GM18520 (cell line): ENCODE measurements around the gene ZSWIM8.
A peak's percentile ranks its signal among the peaks of the same experiment; 100 is the strongest.
"Not testable (repeated sequence)": the region's sequence is repeated elsewhere in the genome, so short reads cannot be mapped to it uniquely, and the experiment has no call there.

Source experiments
- ATAC-seq: cut with Tn5 transposase; IDR thresholded peaks from one replicate; pipeline ENCODE4 v1.9.1; 2021; ENCODE audit not compliant: unreplicated experiment

The ZSWIM8 gene

DNA sequence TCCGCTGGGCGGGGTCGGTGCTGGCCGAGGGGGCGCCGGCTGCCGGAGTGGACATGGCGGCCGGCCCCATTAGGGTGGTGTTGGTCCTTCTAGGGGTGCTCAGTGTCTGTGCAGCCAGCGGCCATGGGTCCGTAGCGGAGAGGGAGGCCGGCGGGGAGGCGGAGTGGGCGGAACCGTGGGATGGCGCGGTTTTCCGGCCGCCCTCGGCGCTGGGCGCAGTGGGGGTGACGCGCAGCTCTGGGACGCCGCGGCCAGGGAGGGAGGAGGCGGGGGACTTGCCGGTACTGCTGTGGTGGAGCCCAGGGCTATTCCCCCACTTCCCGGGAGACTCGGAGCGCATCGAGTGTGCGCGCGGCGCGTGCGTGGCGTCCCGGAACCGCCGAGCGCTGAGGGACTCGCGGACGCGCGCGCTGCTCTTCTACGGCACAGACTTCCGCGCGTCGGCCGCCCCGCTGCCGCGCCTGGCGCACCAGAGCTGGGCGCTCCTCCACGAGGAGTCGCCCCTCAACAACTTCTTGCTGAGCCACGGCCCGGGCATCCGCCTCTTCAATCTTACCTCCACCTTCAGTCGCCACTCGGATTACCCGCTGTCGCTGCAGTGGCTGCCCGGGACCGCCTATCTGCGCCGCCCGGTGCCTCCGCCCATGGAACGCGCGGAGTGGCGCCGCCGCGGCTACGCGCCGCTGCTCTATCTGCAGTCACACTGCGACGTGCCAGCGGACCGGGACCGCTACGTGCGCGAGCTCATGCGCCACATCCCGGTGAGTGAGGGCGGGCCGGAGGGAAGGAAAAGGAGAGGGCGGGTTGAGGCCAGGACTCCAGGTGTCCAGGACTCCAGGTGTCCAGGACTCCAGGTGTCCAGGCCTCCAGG lies 12.9 kb upstream of the ZSWIM8 start:
- peak; percentile 40 for ATAC-seq

DNA sequence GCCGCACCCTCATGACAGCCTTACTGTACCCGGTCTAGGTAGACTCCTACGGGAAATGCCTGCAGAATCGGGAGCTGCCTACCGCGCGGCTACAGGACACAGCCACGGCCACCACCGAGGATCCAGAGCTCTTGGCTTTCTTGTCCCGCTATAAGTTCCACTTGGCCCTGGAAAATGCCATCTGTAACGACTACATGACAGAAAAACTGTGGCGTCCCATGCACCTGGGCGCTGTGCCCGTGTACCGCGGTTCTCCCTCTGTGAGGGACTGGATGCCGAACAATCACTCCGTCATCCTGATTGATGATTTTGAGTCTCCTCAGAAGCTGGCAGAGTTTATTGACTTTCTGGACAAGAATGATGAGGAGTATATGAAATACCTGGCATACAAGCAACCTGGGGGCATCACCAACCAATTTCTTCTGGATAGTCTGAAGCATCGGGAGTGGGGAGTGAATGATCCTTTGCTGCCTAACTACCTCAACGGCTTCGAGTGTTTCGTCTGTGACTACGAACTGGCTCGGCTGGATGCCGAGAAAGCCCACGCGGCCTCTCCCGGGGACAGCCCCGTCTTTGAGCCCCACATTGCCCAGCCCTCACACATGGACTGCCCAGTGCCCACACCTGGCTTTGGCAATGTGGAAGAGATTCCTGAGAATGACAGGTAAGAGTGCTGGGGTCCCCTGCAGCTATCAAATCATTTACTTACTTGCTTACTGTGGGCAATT lies 12.1 kb upstream of the ZSWIM8 start:
- no peak for ATAC-seq

DNA sequence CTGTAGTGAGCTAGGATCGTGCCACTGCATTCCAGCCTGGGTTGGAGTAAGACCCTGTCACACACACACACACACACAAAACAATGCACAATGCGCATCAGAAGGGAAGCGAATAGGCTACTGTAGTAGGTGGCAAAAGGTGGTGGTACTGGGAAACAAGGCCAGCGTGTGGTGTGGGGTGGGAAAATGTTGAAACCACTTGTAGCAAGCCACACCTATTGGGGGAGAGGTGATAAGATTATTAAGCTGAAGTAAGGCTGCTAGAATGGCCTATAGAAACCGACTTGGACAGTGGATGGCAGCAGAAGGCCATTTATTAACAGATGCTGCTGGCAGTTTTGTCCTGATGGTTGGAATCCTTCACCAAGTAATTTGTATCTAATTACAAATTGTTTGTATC lies 10.8 kb upstream of the ZSWIM8 start:
- no peak for ATAC-seq

DNA sequence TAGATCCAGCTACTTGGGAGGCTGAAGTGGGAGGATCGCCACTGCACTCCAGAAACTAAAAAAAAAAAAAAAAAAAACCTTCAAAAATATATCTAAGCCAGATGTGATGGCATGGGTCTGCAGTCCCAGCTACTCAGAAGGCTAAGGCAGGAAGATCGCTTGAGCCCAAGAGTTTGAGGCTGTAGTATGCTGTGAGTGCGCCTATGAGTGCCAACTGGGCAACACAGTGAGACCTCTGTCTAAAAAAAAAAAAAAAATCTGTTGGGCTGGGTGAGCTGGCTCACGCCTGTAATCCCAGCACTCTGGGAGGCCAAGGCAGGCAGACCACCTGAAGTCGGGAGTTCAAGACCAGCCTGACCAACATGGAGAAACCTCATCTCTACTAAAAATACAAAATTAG lies 6.4 kb upstream of the ZSWIM8 start:
- no peak for ATAC-seq

DNA sequence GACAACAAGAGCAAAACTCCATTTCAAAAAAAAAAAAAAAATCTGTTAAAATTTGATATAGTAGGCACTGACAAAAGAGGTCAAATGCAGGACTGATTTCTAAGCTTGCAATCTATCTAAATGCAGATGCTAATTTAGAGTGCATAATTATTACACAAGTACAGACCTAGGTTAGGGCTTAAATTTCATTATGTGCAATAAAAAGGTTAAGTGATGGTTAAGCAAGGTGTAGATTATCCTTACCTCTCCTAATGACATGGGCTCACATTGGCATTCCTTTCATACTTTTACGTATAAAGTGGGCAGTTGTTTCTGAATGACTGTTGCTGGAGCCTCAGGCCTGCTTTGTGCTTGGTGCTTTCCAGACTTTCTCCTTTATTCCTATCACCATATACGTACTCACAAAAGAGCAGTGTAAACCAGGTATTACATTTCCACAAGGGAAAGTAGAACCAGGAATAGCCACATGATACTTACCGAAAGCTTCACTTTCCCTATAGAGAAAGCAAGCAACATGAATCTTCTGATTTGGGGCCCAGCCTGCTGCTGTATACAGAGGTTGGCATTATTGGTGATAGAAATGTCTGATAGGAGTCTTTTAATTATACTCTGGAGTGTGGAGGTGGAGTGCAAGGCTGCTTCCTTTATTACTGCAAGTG lies 5.7 kb upstream of the ZSWIM8 start:
- no peak for ATAC-seq

DNA sequence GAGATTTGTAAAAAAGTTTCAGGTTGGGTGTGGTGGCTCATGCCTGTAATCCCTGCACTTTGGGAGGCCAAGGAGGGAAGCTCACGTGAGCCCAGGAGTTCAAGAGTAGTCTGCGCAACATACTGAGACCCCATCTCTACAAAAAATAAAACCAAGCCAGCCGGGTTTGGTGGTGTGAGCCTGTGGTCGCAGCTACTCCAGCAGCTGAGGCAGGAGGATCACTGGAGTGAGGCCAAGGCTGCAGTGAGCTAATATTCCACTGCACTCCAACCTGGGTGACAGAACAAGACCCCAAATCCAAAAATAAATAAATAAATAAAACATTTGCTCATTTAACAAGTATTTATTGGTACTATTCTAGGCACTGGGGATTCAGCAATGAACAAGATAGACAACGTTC lies 5.1 kb upstream of the ZSWIM8 start:
- no peak for ATAC-seq

DNA sequence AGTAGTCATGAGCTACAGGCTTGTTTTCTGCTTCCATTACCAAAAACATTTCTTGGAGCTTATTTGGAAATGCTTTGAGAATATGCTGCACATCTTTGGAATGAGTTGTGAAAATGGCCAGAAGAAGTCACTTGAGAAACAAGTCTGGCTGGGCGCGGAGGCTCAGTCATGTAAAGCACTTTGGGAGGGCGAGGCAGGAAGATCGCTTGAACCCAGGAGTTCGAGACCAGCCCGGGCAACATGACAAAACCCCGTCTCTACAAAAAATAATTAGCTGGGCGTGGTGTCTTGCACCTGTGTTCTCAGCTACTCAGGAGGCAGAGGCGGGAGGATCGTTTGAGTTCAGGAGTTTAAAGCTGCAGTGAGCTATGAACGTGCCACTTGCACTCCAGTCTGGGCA lies 4.4 kb upstream of the ZSWIM8 start:
- no peak for ATAC-seq

DNA sequence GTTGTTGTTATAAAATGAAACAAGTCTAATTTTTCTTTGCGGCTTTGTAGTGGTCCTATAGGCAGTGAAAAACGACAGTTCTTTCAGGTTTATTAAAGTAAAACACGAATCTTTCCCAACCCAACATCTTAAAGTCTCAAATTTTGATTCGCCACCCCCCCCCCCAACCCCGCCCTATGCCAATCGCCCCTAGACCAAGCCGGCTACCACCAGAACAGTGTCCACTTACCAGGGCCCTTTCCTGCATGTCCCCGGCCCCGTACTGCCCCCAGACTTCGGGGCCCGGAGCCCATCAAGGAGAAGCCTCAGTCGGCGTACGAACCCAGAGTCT lies 3.9 kb upstream of the ZSWIM8 start:
- ATAC-seq, result no peak

DNA sequence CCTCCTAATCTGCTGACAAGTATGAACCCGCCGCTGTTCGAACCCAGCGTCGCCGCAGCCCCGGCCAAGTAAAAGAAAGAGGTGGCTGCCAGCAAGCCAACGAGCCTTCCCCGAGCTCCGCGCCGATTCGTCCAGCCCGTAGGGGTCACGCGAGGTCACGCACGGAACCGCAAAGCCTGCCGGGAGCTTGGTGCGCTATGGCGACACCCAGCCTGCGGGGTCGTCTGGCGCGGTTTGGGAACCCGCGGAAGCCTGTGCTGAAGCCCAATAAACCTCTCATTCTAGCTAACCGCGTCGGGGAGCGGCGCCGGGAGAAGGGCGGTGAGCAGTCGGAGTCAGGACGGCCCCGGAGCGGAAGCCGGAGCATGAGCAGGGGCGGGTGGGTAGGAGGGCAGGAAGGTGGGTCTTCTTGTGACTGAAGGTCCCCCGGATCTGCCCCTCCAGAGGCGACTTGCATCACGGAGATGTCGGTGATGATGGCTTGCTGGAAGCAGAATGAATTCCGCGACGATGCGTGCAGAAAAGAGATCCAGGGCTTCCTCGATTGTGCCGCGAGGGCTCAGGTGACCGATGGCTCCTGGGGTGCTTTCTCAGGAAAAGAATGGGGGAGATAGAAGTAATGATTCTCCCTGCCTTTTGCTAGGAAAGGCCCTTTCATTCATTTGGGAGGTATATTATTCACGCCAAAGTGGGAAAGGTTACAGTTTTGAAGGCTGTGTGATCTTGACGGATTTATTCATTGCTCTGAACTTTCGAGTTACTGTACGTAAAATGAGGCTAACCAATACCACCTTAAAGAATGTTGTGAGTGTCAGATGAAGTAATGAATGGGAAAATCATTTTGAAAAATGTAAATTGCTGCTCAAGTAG lies 3.3 kb upstream of the ZSWIM8 start, which contains the start of gene CHCHD1:
Gene CHCHD1 (plus strand): TSS at position 170 of the 870 bp plus-strand sequence. CDS start 28 bp downstream, at position 198.
- no peak for ATAC-seq

DNA sequence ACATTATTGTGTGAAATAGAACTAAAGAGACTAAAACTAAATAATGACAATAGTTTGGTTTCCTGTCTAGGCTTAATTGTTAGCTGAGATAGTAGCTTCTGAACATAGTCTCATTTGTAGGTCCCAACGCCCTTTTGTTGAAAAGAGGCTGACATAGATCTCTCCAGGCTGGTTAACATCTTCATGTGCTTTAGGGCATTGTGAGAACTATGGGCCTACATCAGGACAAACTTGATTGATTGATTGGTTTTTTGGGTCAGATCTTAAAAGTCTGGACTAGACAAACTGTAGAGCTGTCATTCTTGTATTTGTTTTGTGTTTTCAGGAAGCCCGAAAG lies 2.7 kb upstream of the ZSWIM8 start:
- no peak for ATAC-seq

DNA sequence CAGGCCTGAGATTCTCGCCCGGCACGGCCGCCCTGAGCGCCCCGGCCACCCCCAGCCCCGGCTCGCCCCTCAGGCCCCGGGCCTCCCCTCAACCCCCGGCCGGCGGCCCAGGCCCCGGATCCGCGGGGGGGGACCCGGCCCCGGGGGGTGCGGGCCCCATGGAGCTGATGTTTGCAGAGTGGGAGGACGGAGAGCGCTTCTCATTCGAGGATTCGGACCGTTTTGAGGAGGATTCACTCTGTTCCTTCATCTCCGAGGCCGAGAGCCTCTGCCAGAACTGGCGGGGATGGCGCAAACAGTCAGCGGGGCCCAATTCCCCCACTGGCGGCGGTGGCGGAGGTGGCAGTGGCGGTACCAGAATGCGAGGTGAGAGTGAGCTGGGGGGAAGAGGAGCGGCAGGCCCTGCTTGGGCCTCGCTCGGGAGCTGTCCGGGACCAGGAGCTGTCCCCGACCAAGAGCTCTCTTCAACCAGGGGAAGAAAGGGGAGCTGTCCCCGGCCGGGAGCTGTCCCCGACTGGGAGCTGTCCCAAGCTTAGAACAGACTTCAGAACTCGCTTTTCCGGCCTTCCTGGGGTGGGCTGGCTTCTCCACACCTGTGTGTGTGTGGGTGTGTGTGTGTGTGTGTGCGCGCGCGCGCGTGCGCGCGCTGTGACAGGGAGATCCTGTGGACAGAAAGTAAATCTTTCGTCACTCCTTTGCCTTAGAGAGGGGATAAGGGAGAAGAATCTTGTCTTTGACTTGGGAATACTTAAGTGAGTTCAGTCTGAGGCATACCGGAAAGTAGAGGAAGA lies 510 bp downstream of the ZSWIM8 start:
- ATAC-seq, result no peak

DNA sequence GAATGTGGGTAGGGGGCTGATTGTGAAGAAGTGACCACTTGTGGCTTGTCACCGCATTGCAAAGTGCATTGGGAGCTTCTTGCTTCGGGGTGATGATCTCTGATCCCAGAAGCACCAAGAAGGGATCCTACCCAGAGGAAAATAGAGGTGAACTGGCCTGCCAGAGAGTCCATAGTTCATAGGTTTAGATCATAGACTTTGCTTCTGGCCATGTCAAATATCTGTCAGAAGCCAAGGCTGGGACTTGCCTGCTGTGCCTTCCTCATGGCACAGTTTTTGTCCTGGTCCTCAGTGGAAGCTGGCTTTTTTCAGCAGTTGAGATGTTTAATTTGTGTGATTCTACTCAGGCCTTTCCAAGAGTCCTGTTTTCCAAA lies 1.1 kb downstream of the ZSWIM8 start:
- no peak for ATAC-seq

DNA sequence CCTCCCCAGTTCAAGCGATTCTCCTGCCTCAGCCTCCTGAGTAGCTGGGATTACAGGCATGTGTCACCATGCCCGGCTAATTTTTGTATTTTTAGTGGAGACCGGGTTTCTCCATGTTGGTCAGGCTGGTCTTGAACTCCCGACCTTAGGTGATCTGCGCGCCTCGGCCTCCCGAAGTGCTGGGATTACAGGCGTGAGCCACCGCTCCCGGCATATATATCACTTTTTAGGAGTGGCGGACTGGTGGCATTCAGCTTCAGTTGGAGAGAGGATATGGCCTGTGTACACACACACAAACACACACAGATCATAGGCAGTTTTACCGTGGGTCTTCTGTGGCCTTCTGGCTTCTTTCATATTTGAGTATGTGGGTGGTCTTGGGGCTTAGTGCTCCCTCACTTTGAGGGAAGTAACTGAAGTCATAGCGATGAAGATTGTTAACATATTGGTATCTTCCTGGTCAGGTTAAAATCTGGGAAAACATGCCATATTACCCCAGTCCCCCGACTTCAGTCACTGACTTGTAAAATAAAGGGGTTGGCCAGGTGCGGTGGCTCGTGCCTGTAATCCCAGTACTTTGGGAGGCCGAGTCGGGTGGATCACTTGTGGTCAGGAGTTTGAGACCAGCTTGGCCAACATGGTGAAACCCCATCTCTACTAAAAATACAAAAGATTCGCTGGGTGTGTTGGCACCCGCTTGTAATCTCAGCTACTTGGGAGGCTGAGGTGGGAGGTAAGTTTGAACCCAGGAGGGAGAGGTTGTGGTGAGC lies 1.8 kb downstream of the ZSWIM8 start:
- not testable (repeated sequence) for ATAC-seq

DNA sequence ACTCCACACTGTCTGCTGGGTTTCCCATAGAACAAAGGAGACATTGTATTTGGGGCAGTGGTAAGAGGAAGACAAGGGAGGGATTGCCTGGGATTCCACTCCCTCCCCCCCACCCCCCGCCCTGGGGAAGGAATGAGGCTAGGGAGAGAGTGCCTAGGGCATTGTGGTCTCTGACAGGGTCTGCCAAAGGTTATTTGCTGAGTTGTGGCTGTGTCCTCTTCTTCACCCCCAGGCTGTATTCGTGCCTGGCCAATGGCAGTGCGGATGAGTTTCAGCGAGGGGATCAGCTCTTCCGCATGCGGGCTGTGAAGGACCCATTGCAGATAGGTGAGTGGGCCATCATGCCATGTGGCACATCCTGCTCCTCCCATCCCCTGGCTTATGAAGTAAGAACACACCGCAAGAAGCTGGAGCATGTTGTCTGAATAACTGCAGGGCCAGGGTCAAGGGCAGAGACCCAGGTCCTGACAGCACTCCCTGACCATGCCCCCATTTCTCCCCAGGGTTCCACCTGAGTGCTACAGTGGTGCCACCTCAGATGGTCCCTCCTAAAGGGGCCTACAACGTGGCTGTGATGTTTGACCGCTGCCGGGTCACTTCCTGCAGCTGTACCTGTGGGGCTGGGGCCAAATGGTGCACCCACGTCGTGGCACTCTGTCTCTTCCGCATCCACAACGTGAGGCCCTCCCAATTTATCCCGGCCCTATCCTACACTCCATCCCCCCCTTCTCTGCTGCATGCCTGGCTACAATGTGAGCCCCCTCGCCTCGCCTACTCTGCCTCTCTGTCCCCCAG lies 3.7 kb downstream of the ZSWIM8 start:
- ATAC-seq, result no peak

DNA sequence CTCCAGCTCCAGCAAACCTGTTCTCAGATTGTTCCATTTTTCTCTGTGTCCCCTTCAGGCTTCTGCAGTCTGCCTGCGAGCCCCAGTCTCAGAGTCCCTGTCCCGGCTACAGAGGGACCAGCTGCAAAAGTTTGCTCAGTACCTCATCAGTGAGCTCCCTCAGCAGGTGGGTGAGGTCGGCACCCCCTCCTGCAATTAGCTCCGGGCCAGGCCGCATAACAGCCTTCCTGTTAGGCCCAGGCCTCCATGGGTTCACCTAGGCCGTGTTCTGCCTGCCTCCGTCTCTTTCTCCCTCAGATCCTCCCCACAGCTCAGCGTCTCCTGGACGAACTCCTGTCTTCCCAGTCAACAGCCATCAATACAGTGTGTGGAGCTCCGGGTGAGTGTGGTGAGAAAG lies 4.3 kb downstream of the ZSWIM8 start:
- ATAC-seq, result no peak

DNA sequence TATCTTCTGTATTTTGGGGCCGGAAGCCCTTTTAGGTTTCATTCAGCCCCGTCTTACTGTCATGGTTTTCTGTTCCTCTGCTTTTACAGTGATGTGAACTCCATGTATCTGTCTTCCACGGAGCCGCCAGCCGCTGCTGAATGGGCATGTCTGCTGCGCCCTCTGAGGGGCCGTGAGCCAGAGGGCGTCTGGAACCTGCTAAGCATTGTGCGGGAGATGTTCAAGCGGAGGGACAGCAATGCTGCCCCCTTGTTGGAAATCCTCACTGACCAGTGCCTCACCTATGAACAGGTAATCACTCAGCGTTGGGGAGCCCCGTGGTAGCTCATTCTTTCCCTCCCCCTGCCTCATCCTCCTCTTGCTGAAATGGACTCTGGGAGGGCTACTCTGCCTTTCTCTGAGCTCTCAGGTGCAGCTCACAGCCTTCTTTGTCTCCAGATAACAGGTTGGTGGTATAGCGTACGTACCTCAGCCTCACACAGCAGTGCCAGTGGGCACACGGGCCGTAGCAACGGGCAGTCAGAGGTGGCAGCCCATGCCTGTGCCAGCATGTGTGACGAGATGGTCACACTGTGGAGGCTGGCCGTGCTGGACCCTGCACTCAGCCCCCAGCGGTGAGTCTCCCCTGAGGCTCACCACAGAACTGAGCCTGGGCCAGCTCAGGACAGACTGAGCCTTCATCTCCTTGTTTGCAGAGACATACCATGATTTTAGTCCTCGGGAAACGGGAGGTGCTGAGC lies 5.7 kb downstream of the ZSWIM8 start:
- ATAC-seq, result no peak

DNA sequence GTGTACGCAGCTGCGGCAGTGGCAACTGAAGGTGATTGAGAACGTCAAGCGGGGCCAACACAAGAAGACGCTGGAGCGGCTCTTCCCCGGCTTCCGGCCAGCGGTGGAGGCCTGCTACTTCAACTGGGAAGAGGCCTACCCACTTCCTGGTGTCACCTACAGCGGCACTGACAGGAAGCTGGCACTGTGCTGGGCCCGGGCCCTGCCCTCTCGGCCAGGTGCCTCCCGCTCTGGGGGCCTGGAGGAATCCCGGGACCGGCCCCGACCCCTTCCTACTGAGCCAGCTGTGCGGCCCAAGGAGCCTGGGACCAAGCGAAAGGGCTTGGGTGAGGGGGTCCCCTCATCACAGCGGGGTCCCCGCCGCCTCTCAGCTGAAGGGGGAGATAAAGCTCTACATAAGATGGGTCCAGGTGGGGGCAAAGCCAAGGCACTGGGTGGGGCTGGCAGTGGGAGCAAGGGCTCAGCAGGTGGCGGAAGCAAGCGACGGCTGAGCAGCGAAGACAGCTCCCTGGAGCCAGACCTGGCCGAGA lies 6.5 kb downstream of the ZSWIM8 start:
- ATAC-seq, result no peak

DNA sequence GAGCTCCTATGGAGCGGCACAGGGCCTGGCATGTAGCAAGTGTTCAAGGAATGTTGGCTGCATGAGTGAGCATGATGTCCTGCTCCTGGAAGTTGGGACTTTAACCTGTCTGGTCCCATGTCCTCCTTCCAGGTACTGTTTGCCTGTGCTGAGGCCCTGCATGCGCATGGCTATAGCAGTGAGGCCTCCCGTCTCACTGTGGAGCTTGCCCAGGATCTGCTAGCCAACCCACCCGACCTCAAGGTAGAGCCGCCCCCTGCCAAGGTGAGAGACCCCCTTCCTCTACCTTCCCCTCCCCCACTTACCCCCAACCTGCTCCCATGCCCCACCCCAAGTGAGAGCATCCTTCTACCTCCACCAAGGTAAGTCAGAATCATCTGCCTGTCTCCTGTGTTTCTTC lies 8.1 kb downstream of the ZSWIM8 start:
- no peak for ATAC-seq
